Common myeloid progenitor, CD34-positive (primary cell): ENCODE results near the gene RNF114.

Experiments used
- CTCF ChIA-PET: fragments of 350-600 bp; sonication (Branson Sonifier 250); formaldehyde crosslinking; loops from one replicate; lab custom pipeline; 2021; ENCODE audit warnings: antibody characterized with exemption; lab: Charles Lee
- POLR2A ChIA-PET: fragments of 350-600 bp; sonication (Branson Sonifier 250); formaldehyde crosslinking; loops from one replicate; lab custom pipeline; 2021; ENCODE audit warnings: antibody characterized with exemption; lab: Charles Lee
- DNase-seq, 3 donors: peaks; one replicate each; pipeline versions ENCODE4 v3.0.0 to v3.0.0-alpha.2; 2013
- H3K27ac ChIP-seq, 2 experiments: 1 replicate in 1 of 2; 2 replicates in 1 of 2; pipeline ENCODE4 v1.7.0; 2013; ENCODE audit warnings: inconsistent platforms in 2 of 2, low read length in 2 of 2, mild to moderate bottlenecking in 2 of 2, low read depth in 1 of 2, moderate library complexity in 1 of 2; ENCODE audit not compliant: severe bottlenecking in 2 of 2, insufficient read depth in 1 of 2, poor library complexity in 1 of 2
- H3K27me3 ChIP-seq, 5 experiments: replicated peaks in 2 of 5; 1 replicate in 3 of 5; 2 replicates in 2 of 5; pipeline versions ENCODE4 v1.6.1 to v1.7.0; 2013; ENCODE audit warnings: low read length in 4 of 5, mild to moderate bottlenecking in 2 of 5, moderate library complexity in 2 of 5, inconsistent platforms in 1 of 5; ENCODE audit not compliant: insufficient read depth in 5 of 5, control insufficient read depth in 4 of 5
- H3K36me3 ChIP-seq, 4 experiments: 1 replicate in 2 of 4; 2 replicates in 2 of 4; pipeline versions ENCODE4 v1.6.1 to v1.7.0; 2013; ENCODE audit warnings: low read length in 3 of 4, control low read depth in 1 of 4, mild to moderate bottlenecking in 1 of 4; ENCODE audit not compliant: control insufficient read depth in 4 of 4, insufficient read depth in 4 of 4
- H3K4me1 ChIP-seq, 4 experiments: 1 replicate in 3 of 4; 2 replicates in 1 of 4; pipeline versions ENCODE4 v1.6.1 to v1.7.1; 2013; ENCODE audit warnings: low read length in 3 of 4, mild to moderate bottlenecking in 3 of 4, control low read depth in 1 of 4, inconsistent platforms in 1 of 4, moderate library complexity in 1 of 4; ENCODE audit not compliant: control insufficient read depth in 4 of 4, insufficient read depth in 4 of 4; ENCODE audit errors: control extremely low read depth in 1 of 4
- H3K4me3 ChIP-seq, 7 experiments: 1 replicate in 4 of 7; 2 replicates in 3 of 7; pipeline versions ENCODE4 v1.5.1 to v1.7.0; 2013; ENCODE audit warnings: mild to moderate bottlenecking in 7 of 7, low read length in 6 of 7, moderate library complexity in 6 of 7, inconsistent platforms in 2 of 7, low read depth in 2 of 7, control low read depth in 1 of 7; ENCODE audit not compliant: insufficient read depth in 4 of 7, control insufficient read depth in 1 of 7; ENCODE audit errors: extremely low read depth in 1 of 7
- H3K9me3 ChIP-seq, 5 experiments: 1 replicate in 4 of 5; 2 replicates in 1 of 5; pipeline versions ENCODE4 v1.6.1 to v1.7.1; 2013; ENCODE audit warnings: low read length in 4 of 5, mild to moderate bottlenecking in 2 of 5, inconsistent platforms in 1 of 5, low read depth in 1 of 5, moderate library complexity in 1 of 5; ENCODE audit not compliant: control insufficient read depth in 4 of 5, insufficient read depth in 2 of 5; ENCODE audit errors: control extremely low read depth in 1 of 5
- WGBS: methylation state at CpG from one replicate; pipeline ENCODE4 v1.1.5; 2013; ENCODE audit not compliant: insufficient coverage; 5-methylcytosine and 5-hydroxymethylcytosine counted together

RNF114 gene

GRCh38 chr20:49910340-49910706 lies 25.9 kb upstream of the RNF114 start:
- Histone ChIP-seq H3K27me3 (no peaks in the 10 kb centered on the region), H3K36me3 (peaks cover 5 to 45% (median 34%) of the 10 kb centered on the region in 4 experiments), H3K27ac (peak overlapping the region in 1 of 2 experiments; percentile 9), H3K4me3 (no peak overlapping the region), H3K4me1 (peaks cover 0 to 16% (median 13%) of the 10 kb centered on the region in 4 experiments), H3K9me3 (no peaks in the 10 kb centered on the region)
- 100% methylated on average over 4 of the region's 4 CpGs for WGBS
- CTCF ChIA-PET, result interaction anchor here (0.8 to 1.5 kb wide), 2 partner anchors 18 to 55 kb away, joined by 3 to 4 read pairs; no protein-coding TSS in a partner anchor
- POLR2A ChIA-PET, result no interaction called here
- no peak for DNase-seq

- H3K27me3 ChIP-seq, result no peaks in the 10 kb centered on the region
- peaks cover 0 to 26% (median 21%) of the 10 kb centered on the region in 4 experiments for H3K4me1 ChIP-seq
- 97% methylated on average over 16 of the region's 16 CpGs for WGBS
- H3K4me3 ChIP-seq, result peak overlapping the region in 1 of 7 experiments; percentile 77
- no peak for DNase-seq
- ChIA-PET POLR2A (interaction anchor here (0.6 to 0.7 kb wide), 2 partner anchors 21 to 56 kb away, joined by 3 read pairs; no protein-coding TSS in a partner anchor), CTCF (interaction anchor here (0.6 to 1.8 kb wide), 7 partner anchors 9 to 81 kb away, joined by 3 to 11 read pairs (median 4); partner anchors contain the start of gene RNF114)
- no peak overlapping the region for H3K27ac ChIP-seq
- H3K36me3 ChIP-seq, result peaks cover 3 to 16% (median 10%) of the 10 kb centered on the region in 4 experiments
- H3K9me3 ChIP-seq, result no peaks in the 10 kb centered on the region
These were observed 22.7 kb upstream of the RNF114 start for GRCh38 chr20:49913399-49914047.

GRCh38 chr20:49914310-49915117 lies 21.7 kb upstream of the RNF114 start:
- POLR2A ChIA-PET, result interaction anchor here (0.7 to 1.2 kb wide), 3 partner anchors 11 to 68 kb away, joined by 3 to 4 read pairs (median 3); no protein-coding TSS in a partner anchor
- DNase-seq, result peak in 2 of 3 donors; percentile 48 to 64
- 12% methylated on average over 19 of the region's 19 CpGs for WGBS

GRCh38 chr20:49915118-49915379 lies 21.1 kb upstream of the RNF114 start:
- H3K27me3 ChIP-seq, result no peaks in the 10 kb centered on the region
- peaks cover 0 to 7% (median 5%) of the 10 kb centered on the region in 4 experiments for H3K36me3 ChIP-seq
- peaks cover 0 to 26% (median 21%) of the 10 kb centered on the region in 4 experiments for H3K4me1 ChIP-seq
- no peaks in the 10 kb centered on the region for H3K9me3 ChIP-seq
- peak overlapping the region; percentile 98 to 100 for H3K27ac ChIP-seq
- ChIA-PET CTCF (interaction anchor here (0.7 to 1.8 kb wide), 4 partner anchors 11 to 34 kb away, joined by 3 to 11 read pairs (median 6); partner anchors contain the start of gene RNF114), POLR2A (interaction anchor here (0.8 to 1.2 kb wide), 2 partner anchors 11 to 69 kb away, joined by 3 to 4 read pairs; no protein-coding TSS in a partner anchor)
- DNase-seq, result no peak
- peak overlapping the region; percentile 77 to 97 (median 92) for H3K4me3 ChIP-seq
- WGBS, result 0% methylated on average over 15 of the region's 23 CpGs

More at GRCh38 chr20:49914310-49915117, 21.7 kb upstream of the RNF114 start:
- peaks cover 0 to 26% (median 21%) of the 10 kb centered on the region in 4 experiments for H3K4me1 ChIP-seq
- H3K27me3 ChIP-seq, result no peaks in the 10 kb centered on the region
- peaks cover 3 to 13% (median 7%) of the 10 kb centered on the region in 4 experiments for H3K36me3 ChIP-seq
- H3K4me3 ChIP-seq, result peak overlapping the region; percentile 77 to 97 (median 92)
- H3K9me3 ChIP-seq, result no peaks in the 10 kb centered on the region
- H3K27ac ChIP-seq, result peak overlapping the region; percentile 98 to 100
- CTCF ChIA-PET, result interaction anchor here (0.6 to 1.8 kb wide), 8 partner anchors 10 to 82 kb away, joined by 3 to 11 read pairs (median 4); partner anchors contain the start of gene RNF114

DNA sequence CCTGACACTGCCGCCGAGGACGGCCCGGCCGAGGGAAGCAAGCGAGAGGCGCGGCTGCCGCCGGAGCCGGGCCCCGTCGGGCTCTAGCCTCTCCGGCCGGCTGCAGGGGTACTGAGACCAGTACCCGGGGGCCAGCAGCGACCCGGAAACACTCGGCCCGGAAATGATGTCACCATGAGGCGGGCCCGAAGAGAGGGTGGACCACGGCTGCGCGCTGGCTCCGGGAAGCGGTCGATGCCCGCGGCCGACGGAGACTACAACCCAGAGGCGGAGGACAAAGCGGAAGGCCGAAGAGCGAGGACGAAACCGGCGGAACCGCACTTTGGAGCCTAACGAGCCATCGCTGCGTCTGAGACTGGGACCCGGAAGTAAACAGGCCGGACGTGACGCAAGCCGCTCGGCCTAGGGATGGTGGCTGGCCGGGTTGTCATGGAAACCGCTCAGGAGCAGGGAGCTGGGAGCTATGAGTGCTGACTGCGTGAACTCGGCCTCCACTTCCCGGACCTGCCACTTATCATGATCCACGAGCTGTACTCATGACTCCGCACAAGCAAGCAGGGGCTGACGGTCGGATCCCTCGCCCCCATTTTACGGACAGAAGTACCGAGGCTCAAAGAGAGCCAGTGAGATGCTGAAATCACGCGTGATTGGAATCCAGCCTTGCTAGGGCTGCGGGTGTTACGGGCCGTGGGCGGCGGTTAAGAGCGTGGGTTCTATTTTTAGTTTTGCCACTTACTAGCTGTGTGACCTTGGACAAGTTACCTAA lies 20.6 kb upstream of the RNF114 start, which contains the start of gene SPATA2:
Gene SPATA2, minus strand, starts transcription at position 150 of the 766 bp plus-strand sequence. CDS start 7,039 bp downstream, outside the sequence.
- Histone ChIP-seq H3K4me1 (peaks cover 0 to 26% (median 21%) of the 10 kb centered on the region in 4 experiments), H3K27me3 (no peaks in the 10 kb centered on the region), H3K4me3 (peak within 1 kb of the TSS; percentile 77 to 97 (median 92)), H3K9me3 (no peaks in the 10 kb centered on the region), H3K27ac (peak within 1 kb of the TSS; percentile 98 to 100), H3K36me3 (peaks cover 0 to 5% (median 2%) of the 10 kb centered on the region in 4 experiments)
- WGBS, result under 1% methylated on average over 61 of the region's 69 CpGs
- CTCF ChIA-PET, result interaction anchor here (0.8 to 1.9 kb wide), 3 partner anchors 15 to 169 kb away, joined by 3 to 5 read pairs (median 3); no protein-coding TSS in a partner anchor
- DNase-seq, result peak; percentile 96
- POLR2A ChIA-PET, result interaction anchor here (0.9 to 1.2 kb wide), 2 partner anchors 12 to 20 kb away, joined by 3 to 4 read pairs; partner anchors contain the start of gene RNF114
